ENCODE measurements around the gene OSGEP. TPM values are rescaled to one million over a fixed set of nuclear protein-coding genes. Genes with fewer than 3 reads are reported as not detected.

OSGEP gene
- polyA plus RNA-seq, 3 donors from 2014 or later, result 40.2 to 49.4 (median 45.5) TPM

DNA sequence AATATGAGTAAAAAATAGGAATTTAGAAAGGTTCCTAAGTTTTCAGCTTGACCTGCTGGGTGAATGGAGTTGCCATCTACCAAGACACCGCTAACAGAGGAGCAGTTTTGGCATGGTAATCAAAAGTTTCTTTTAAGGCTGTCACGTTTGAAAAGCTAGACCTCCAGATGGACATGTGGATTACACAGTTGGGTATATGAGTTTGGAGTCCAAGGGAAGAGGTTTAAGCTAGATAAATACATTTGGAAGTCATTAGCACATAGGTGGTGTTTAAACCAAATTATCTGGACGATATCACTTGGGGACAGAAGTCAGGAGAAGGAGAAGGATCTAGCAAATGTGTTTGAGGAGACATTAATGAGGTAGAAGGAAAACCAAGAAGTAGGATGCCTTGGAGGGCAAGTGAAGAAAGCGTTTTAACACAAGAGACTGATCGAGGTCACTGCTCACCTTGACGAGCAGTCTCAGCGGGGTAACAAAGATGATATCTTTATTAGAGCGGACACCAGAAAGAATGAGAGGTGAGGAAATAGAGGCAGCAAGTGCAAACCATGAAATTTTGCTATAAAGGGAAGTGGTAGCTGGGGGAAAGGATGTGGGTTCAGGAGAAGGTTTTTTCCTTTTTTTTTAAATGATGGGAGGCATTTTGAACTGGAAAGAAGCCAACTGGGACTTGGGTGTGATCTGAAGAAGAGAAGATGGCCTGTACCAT lies 32.2 kb upstream of the OSGEP start:
- Mint-ChIP-seq H3K27ac (peak overlapping the region in 5 of 6 donors; percentile 13 to 71 (median 47)), H3K4me1 (peaks cover 52 to 69% of the 10 kb centered on the region in 2 donors), H3K4me3 (peak overlapping the region; percentile 20 to 65 (median 51)), H3K36me3 (no peaks in the 10 kb centered on the region), H3K27me3 (ENCODE audit: low read depth in 3 of 3) (peaks cover 1 to 3% (median 2%) of the 10 kb centered on the region in 3 donors), H3K9me3 (no peaks in the 10 kb centered on the region)
- peak in 1 of 3 donors; percentile 21 for DNase-seq

GRCh38 chr14:20485900-20486299 lies 31.3 kb upstream of the OSGEP start:
- Mint-ChIP-seq H3K27ac (no peak overlapping the region), H3K36me3 (no peaks in the 10 kb centered on the region), H3K27me3 (ENCODE audit: low read depth in 3 of 3) (peaks cover 1 to 3% (median 2%) of the 10 kb centered on the region in 3 donors), H3K4me1 (peaks cover 50 to 66% of the 10 kb centered on the region in 2 donors), H3K4me3 (peak overlapping the region in 1 of 5 donors; percentile 26), H3K9me3 (no peaks in the 10 kb centered on the region)
- DNase-seq, result no peak

GRCh38 chr14:20482382-20482781 lies 27.8 kb upstream of the OSGEP start:
- DNase-seq, result no peak
- H3K27ac Mint-ChIP-seq, result no peak overlapping the region
- no peaks in the 10 kb centered on the region for H3K9me3 Mint-ChIP-seq
- H3K4me3 Mint-ChIP-seq, result no peak overlapping the region
- H3K36me3 Mint-ChIP-seq, result peaks cover 3 to 9% (median 7%) of the 10 kb centered on the region in 3 donors
- peaks cover 0 to 3% (median 1%) of the 10 kb centered on the region in 3 donors for H3K27me3 Mint-ChIP-seq (ENCODE audit: low read depth in 3 of 3)
- peaks cover 39 to 61% of the 10 kb centered on the region in 2 donors for H3K4me1 Mint-ChIP-seq

GRCh38 chr14:20478894-20479293 lies 24.3 kb upstream of the OSGEP start:
- no peak for DNase-seq

DNA sequence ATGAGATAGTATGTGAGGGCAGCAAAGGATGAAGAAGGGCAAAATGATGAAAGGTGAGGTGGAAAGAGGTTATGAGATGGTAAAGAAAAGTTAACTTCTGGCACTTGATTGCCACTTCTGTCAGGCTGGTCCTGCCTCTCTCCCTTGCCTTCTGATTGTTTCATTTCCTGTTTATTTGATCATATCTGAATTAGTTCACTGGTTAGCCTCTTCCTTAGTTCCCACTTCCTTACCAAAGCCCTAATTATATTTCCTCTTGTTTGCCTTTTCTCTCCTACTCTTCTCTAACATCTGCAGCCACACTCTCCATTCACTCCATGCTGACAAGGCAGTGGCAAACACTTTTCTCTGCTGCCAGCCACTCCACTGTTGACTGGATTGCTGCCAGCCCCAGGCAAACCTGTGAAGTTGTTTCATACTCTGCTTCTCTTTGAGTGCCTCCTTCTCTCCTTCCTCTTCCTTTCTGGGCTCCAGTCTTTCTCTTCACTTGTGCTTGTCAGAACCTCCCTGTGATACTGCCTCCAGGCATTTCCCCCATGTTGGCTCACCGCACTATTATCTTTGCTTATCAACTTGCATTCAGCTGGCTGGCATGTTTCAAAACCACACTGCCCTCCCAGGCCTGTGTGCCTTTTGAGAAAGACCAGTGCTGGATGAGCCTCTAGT lies 22.7 kb upstream of the OSGEP start:
- peak; percentile 32 to 47 (median 43) for DNase-seq
- Mint-ChIP-seq H3K4me1 (peaks cover 52 to 81% of the 10 kb centered on the region in 2 donors), H3K4me3 (peak overlapping the region; percentile 66 to 86 (median 78)), H3K36me3 (peaks cover 31 to 51% (median 47%) of the 10 kb centered on the region in 3 donors), H3K27ac (peak overlapping the region; percentile 91 to 96 (median 94)), H3K27me3 (ENCODE audit: low read depth in 3 of 3) (peaks cover 0 to 3% (median 0%) of the 10 kb centered on the region in 3 donors), H3K9me3 (no peaks in the 10 kb centered on the region)

More at GRCh38 chr14:20478894-20479293, 24.3 kb upstream of the OSGEP start:
- Mint-ChIP-seq H3K4me3 (no peak overlapping the region), H3K9me3 (no peaks in the 10 kb centered on the region), H3K4me1 (peaks cover 48 to 69% of the 10 kb centered on the region in 2 donors), H3K27me3 (ENCODE audit: low read depth in 3 of 3) (peaks cover 0 to 1% (median under 1%) of the 10 kb centered on the region in 3 donors), H3K36me3 (peaks cover 26 to 41% (median 40%) of the 10 kb centered on the region in 3 donors), H3K27ac (peak overlapping the region; percentile 44 to 95 (median 88))

- DNase-seq, result no peak
These were observed 22.2 kb upstream of the OSGEP start for GRCh38 chr14:20476776-20477175.

DNA sequence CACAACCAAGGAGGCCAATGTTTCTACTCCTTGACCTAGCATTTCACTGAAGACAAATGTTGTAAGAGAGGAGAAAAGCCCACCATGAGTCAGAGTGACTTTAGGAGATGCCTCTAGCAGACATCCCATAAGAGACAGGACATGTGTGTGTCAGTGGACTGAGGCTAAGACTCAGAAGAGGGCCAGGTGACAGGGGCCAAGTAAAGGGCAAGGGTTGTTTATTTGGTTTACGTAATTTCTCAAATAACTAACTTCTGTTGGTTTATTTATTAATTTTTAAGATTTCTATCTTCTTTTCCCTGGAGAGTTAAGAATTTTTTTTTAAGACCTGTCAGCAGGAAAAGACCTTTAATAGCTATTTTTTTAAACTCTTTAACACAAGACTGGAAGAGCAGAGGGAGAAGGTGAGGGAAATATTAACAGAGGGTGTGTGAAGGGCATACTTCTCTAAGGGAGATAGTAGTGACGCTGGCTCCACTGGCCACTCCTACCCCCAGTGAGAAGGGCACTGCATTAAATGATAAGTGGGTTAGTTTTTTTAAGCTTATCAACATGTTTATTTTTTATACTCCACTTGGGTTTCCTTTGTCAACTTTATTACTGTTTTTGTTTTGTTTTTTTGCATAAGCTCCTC lies 18.0 kb upstream of the OSGEP start:
- no peaks in the 10 kb centered on the region for H3K9me3 Mint-ChIP-seq
- peaks cover 35 to 54% (median 40%) of the 10 kb centered on the region in 3 donors for H3K36me3 Mint-ChIP-seq
- peaks cover 60 to 80% of the 10 kb centered on the region in 2 donors for H3K4me1 Mint-ChIP-seq
- H3K4me3 Mint-ChIP-seq, result peak overlapping the region in 2 of 5 donors; percentile 51 to 59
- peak overlapping the region in 5 of 6 donors; percentile 57 to 77 (median 67) for H3K27ac Mint-ChIP-seq
- no peak for DNase-seq
- H3K27me3 Mint-ChIP-seq (ENCODE audit: low read depth in 3 of 3), result peaks cover 0 to 8% (median 0%) of the 10 kb centered on the region in 3 donors

More at GRCh38 chr14:20476776-20477175, 22.2 kb upstream of the OSGEP start:
- Mint-ChIP-seq H3K27me3 (ENCODE audit: low read depth in 3 of 3) (peaks cover 0 to 3% (median 0%) of the 10 kb centered on the region in 3 donors), H3K9me3 (no peaks in the 10 kb centered on the region), H3K4me1 (peaks cover 55 to 86% of the 10 kb centered on the region in 2 donors), H3K27ac (peak overlapping the region; percentile 91 to 96 (median 94)), H3K4me3 (peak overlapping the region; percentile 66 to 86 (median 78)), H3K36me3 (peaks cover 35 to 57% (median 47%) of the 10 kb centered on the region in 3 donors)

GRCh38 chr14:20470603-20470901 lies 15.9 kb upstream of the OSGEP start:
- Mint-ChIP-seq H3K4me1 (peaks cover 42 to 59% of the 10 kb centered on the region in 2 donors), H3K27me3 (ENCODE audit: low read depth in 3 of 3) (peaks cover 0 to 8% (median 0%) of the 10 kb centered on the region in 3 donors), H3K36me3 (peaks cover 20 to 33% (median 25%) of the 10 kb centered on the region in 3 donors), H3K4me3 (peak overlapping the region; percentile 96 to 100 (median 99)), H3K9me3 (no peaks in the 10 kb centered on the region), H3K27ac (peak overlapping the region; percentile 93 to 98 (median 97))
- no peak for DNase-seq

- Mint-ChIP-seq H3K27me3 (ENCODE audit: low read depth in 3 of 3) (peaks cover 0 to 8% (median 0%) of the 10 kb centered on the region in 3 donors), H3K4me3 (peak overlapping the region; percentile 96 to 100 (median 99)), H3K4me1 (peaks cover 41 to 57% of the 10 kb centered on the region in 2 donors), H3K9me3 (no peaks in the 10 kb centered on the region), H3K36me3 (peaks cover 17 to 28% (median 21%) of the 10 kb centered on the region in 3 donors), H3K27ac (peak overlapping the region; percentile 93 to 98 (median 97))
- peak; percentile 45 to 52 (median 52) for DNase-seq
These were observed 15.4 kb upstream of the OSGEP start for GRCh38 chr14:20469890-20470602.

GRCh38 chr14:20469242-20469889 lies 14.8 kb upstream of the OSGEP start, which contains the start of gene PNP:
Gene PNP (plus strand): TSS chr14:20469406. CDS start chr14:20469525, 119 bp downstream.
- peak within 1 kb of the TSS; percentile 96 to 100 (median 99) for H3K4me3 Mint-ChIP-seq
- peaks cover 11 to 21% (median 14%) of the 10 kb centered on the region in 3 donors for H3K36me3 Mint-ChIP-seq
- peak; percentile 72 to 80 (median 78) for DNase-seq
- peaks cover 0 to 8% (median 0%) of the 10 kb centered on the region in 3 donors for H3K27me3 Mint-ChIP-seq (ENCODE audit: low read depth in 3 of 3)
- H3K9me3 Mint-ChIP-seq, result no peaks in the 10 kb centered on the region
- H3K27ac Mint-ChIP-seq, result peak within 1 kb of the TSS; percentile 93 to 98 (median 97)
- H3K4me1 Mint-ChIP-seq, result peaks cover 39 to 50% of the 10 kb centered on the region in 2 donors

- no peak for DNase-seq
- H3K27ac Mint-ChIP-seq, result peak overlapping the region; percentile 93 to 98 (median 97)
- H3K36me3 Mint-ChIP-seq, result peaks cover 6 to 16% (median 9%) of the 10 kb centered on the region in 3 donors
- H3K4me1 Mint-ChIP-seq, result peaks cover 35 to 44% of the 10 kb centered on the region in 2 donors
- peaks cover 0 to 8% (median 0%) of the 10 kb centered on the region in 3 donors for H3K27me3 Mint-ChIP-seq (ENCODE audit: low read depth in 3 of 3)
- H3K9me3 Mint-ChIP-seq, result no peaks in the 10 kb centered on the region
- H3K4me3 Mint-ChIP-seq, result peak overlapping the region; percentile 96 to 100 (median 99)
These were observed 14.2 kb upstream of the OSGEP start for GRCh38 chr14:20468764-20469241.
